Immature natural killer cell (primary cell): ENCODE measurements around the gene ACP6. TPM values are rescaled to one million over a fixed set of nuclear protein-coding genes. Genes with fewer than 3 reads are reported as not detected.
A peak's percentile ranks its signal among the peaks of the same experiment; 100 is the strongest.
"Not testable (repeated sequence)": the region's sequence is repeated elsewhere in the genome, so short reads cannot be mapped to it uniquely, and the experiment has no call there.

Experiments used
- DNase-seq, 3 donors: peaks; one replicate each; pipeline ENCODE4 v3.0.0; 2022; ENCODE audit warnings: mixed read lengths in 1 of 3
- H3K27ac Mint-ChIP-seq, 6 donors: one replicate each; pipeline ENCODE4 v1.8.0; 2020; ENCODE audit warnings: mixed read lengths in 6 of 6, mild to moderate bottlenecking in 5 of 6, inconsistent platforms in 4 of 6, moderate library complexity in 3 of 6
- H3K27me3 Mint-ChIP-seq, 3 donors: one replicate each; pipeline ENCODE4 v1.8.0; 2020 to 2021; ENCODE audit warnings: low read depth in 3 of 3, mild to moderate bottlenecking in 3 of 3, mixed read lengths in 3 of 3, moderate library complexity in 3 of 3, inconsistent platforms in 1 of 3
- H3K36me3 Mint-ChIP-seq, 3 donors: one replicate each; pipeline ENCODE4 v1.8.0; 2020; ENCODE audit warnings: mixed read lengths in 3 of 3, inconsistent platforms in 2 of 3, mild to moderate bottlenecking in 2 of 3
- H3K4me1 Mint-ChIP-seq, 2 donors: one replicate each; pipeline ENCODE4 v1.8.0; 2020; ENCODE audit warnings: inconsistent platforms in 2 of 2, mild to moderate bottlenecking in 2 of 2, mixed read lengths in 2 of 2, moderate library complexity in 1 of 2
- H3K4me3 Mint-ChIP-seq, 5 donors: one replicate each; pipeline ENCODE4 v1.8.0; 2020; ENCODE audit warnings: mild to moderate bottlenecking in 5 of 5, mixed read lengths in 5 of 5, inconsistent platforms in 3 of 5, moderate library complexity in 3 of 5
- H3K9me3 Mint-ChIP-seq, 6 donors: one replicate each; pipeline ENCODE4 v1.8.0; 2020; ENCODE audit warnings: mild to moderate bottlenecking in 6 of 6, mixed read lengths in 6 of 6, inconsistent platforms in 4 of 6, moderate library complexity in 3 of 6
- polyA plus RNA-seq, 3 donors: library from polyadenylated mRNA; unstranded; fragments of 300-500 nt; fragmentation: Illumina TruSeq; gene quantifications; one replicate each; pipeline ENCODE4 v1.2.3, GENCODE V29; 2021

Gene ACP6
- polyA plus RNA-seq, 3 donors from 2014 or later: 2.4 to 7.2 (median 2.8) TPM

- peaks cover 3 to 27% (median 13%) of the 10 kb centered on the region in 3 donors for H3K36me3 Mint-ChIP-seq
- no peak overlapping the region for H3K4me3 Mint-ChIP-seq
- H3K9me3 Mint-ChIP-seq: no peaks in the 10 kb centered on the region
- peaks cover 2 to 3% (median 2%) of the 10 kb centered on the region in 3 donors for H3K27me3 Mint-ChIP-seq
- H3K27ac Mint-ChIP-seq: no peak overlapping the region
- peaks cover 24% of the 10 kb centered on the region in 2 donors for H3K4me1 Mint-ChIP-seq
- DNase-seq: no peak
Measured at GRCh38 chr1:147626291-147626690, 44.0 kb downstream of the ACP6 start.

GRCh38 chr1:147625362-147625995 lies 44.8 kb downstream of the ACP6 start:
- Mint-ChIP-seq H3K27me3 (peaks cover 2 to 3% (median 2%) of the 10 kb centered on the region in 3 donors), H3K4me1 (peaks cover 23 to 24% of the 10 kb centered on the region in 2 donors), H3K36me3 (peaks cover 3 to 31% (median 18%) of the 10 kb centered on the region in 3 donors), H3K27ac (no peak overlapping the region), H3K4me3 (no peak overlapping the region), H3K9me3 (no peaks in the 10 kb centered on the region)
- DNase-seq: no peak

GRCh38 chr1:147624529-147624928 lies 45.8 kb downstream of the ACP6 start:
- Mint-ChIP-seq H3K9me3 (no peaks in the 10 kb centered on the region), H3K27ac (no peak overlapping the region), H3K4me3 (no peak overlapping the region), H3K36me3 (peaks cover 3 to 31% (median 18%) of the 10 kb centered on the region in 3 donors), H3K27me3 (peaks cover 2 to 3% (median 2%) of the 10 kb centered on the region in 3 donors), H3K4me1 (peaks cover 14 to 17% of the 10 kb centered on the region in 2 donors)
- no peak for DNase-seq

GRCh38 chr1:147624011-147624410 lies 46.3 kb downstream of the ACP6 start:
- Mint-ChIP-seq H3K4me1 (peaks cover 8 to 12% of the 10 kb centered on the region in 2 donors), H3K27ac (no peak overlapping the region), H3K4me3 (no peak overlapping the region), H3K36me3 (peaks cover 3 to 31% (median 18%) of the 10 kb centered on the region in 3 donors), H3K27me3 (peaks cover 2 to 3% (median 2%) of the 10 kb centered on the region in 3 donors), H3K9me3 (no peaks in the 10 kb centered on the region)
- no peak for DNase-seq

GRCh38 chr1:147622731-147623130 lies 47.6 kb downstream of the ACP6 start:
- H3K4me3 Mint-ChIP-seq: no peak overlapping the region
- H3K27ac Mint-ChIP-seq: peak overlapping the region in 1 of 6 donors; percentile 25

GRCh38 chr1:147620543-147620942 lies 49.8 kb downstream of the ACP6 start:
- peaks cover 0 to 3% (median 1%) of the 10 kb centered on the region in 3 donors for H3K27me3 Mint-ChIP-seq
- H3K27ac Mint-ChIP-seq: no peak overlapping the region
- H3K4me1 Mint-ChIP-seq: peaks cover 4 to 10% of the 10 kb centered on the region in 2 donors
- H3K4me3 Mint-ChIP-seq: no peak overlapping the region
- H3K9me3 Mint-ChIP-seq: no peaks in the 10 kb centered on the region
- H3K36me3 Mint-ChIP-seq: peaks cover 20 to 51% (median 34%) of the 10 kb centered on the region in 3 donors
- no peak for DNase-seq

More at GRCh38 chr1:147622731-147623130, 47.6 kb downstream of the ACP6 start:
- no peak for DNase-seq
- Mint-ChIP-seq H3K9me3 (no peaks in the 10 kb centered on the region), H3K36me3 (peaks cover 10 to 44% (median 28%) of the 10 kb centered on the region in 3 donors), H3K27me3 (peaks cover 0 to 2% (median 2%) of the 10 kb centered on the region in 3 donors), H3K4me1 (peaks cover 7 to 9% of the 10 kb centered on the region in 2 donors)

GRCh38 chr1:147619741-147620140 lies 50.6 kb downstream of the ACP6 start:
- no peaks in the 10 kb centered on the region for H3K9me3 Mint-ChIP-seq
- H3K27me3 Mint-ChIP-seq: peaks cover 0 to 3% (median 0%) of the 10 kb centered on the region in 3 donors
- H3K27ac Mint-ChIP-seq: no peak overlapping the region
- DNase-seq: no peak
- peaks cover 23 to 48% (median 33%) of the 10 kb centered on the region in 3 donors for H3K36me3 Mint-ChIP-seq
- no peak overlapping the region for H3K4me3 Mint-ChIP-seq
- peaks cover 4 to 10% of the 10 kb centered on the region in 2 donors for H3K4me1 Mint-ChIP-seq

- DNase-seq: no peak
- peaks cover 4 to 10% of the 10 kb centered on the region in 2 donors for H3K4me1 Mint-ChIP-seq
- no peak overlapping the region for H3K27ac Mint-ChIP-seq
- no peak overlapping the region for H3K4me3 Mint-ChIP-seq
- peaks cover 0 to 3% (median 0%) of the 10 kb centered on the region in 3 donors for H3K27me3 Mint-ChIP-seq
- peaks cover 29 to 57% (median 41%) of the 10 kb centered on the region in 3 donors for H3K36me3 Mint-ChIP-seq
- H3K9me3 Mint-ChIP-seq: no peaks in the 10 kb centered on the region
Measured at GRCh38 chr1:147618771-147619170, 51.6 kb downstream of the ACP6 start.

GRCh38 chr1:147618077-147618569 lies 52.2 kb downstream of the ACP6 start:
- Mint-ChIP-seq H3K27me3 (peaks cover 0 to 3% (median 0%) of the 10 kb centered on the region in 3 donors), H3K4me3 (no peak overlapping the region), H3K4me1 (peaks cover 4 to 10% of the 10 kb centered on the region in 2 donors), H3K9me3 (no peaks in the 10 kb centered on the region), H3K27ac (peak overlapping the region in 2 of 6 donors; percentile 7 to 46), H3K36me3 (peaks cover 29 to 53% (median 44%) of the 10 kb centered on the region in 3 donors)
- DNase-seq: no peak

GRCh38 chr1:147614966-147615365 lies 55.4 kb downstream of the ACP6 start:
- not testable (repeated sequence) for H3K27me3 Mint-ChIP-seq, H3K27ac Mint-ChIP-seq, H3K4me3 Mint-ChIP-seq, H3K9me3 Mint-ChIP-seq, DNase-seq
- Mint-ChIP-seq H3K4me1 (peaks cover 4 to 10% of the 10 kb centered on the region in 2 donors), H3K36me3 (peaks cover 40 to 51% (median 46%) of the 10 kb centered on the region in 3 donors)

GRCh38 chr1:147613506-147613905 lies 56.8 kb downstream of the ACP6 start:
- H3K27ac Mint-ChIP-seq: no peak overlapping the region
- peaks cover 0 to 2% (median 2%) of the 10 kb centered on the region in 3 donors for H3K27me3 Mint-ChIP-seq
- peaks cover 4 to 9% of the 10 kb centered on the region in 2 donors for H3K4me1 Mint-ChIP-seq
- peaks cover 36 to 46% (median 42%) of the 10 kb centered on the region in 3 donors for H3K36me3 Mint-ChIP-seq
- H3K4me3 Mint-ChIP-seq: no peak overlapping the region
- no peaks in the 10 kb centered on the region for H3K9me3 Mint-ChIP-seq
- no peak for DNase-seq

GRCh38 chr1:147612366-147612765 lies 58.0 kb downstream of the ACP6 start:
- Mint-ChIP-seq H3K27ac (no peak overlapping the region), H3K4me1 (no peaks in the 10 kb centered on the region), H3K27me3 (peaks cover 0 to 2% (median 2%) of the 10 kb centered on the region in 3 donors), H3K9me3 (no peaks in the 10 kb centered on the region), H3K4me3 (no peak overlapping the region), H3K36me3 (peaks cover 35 to 42% (median 42%) of the 10 kb centered on the region in 3 donors)
- no peak for DNase-seq

- H3K27ac Mint-ChIP-seq: no peak overlapping the region
- H3K4me1 Mint-ChIP-seq: no peaks in the 10 kb centered on the region
- no peak for DNase-seq
- H3K36me3 Mint-ChIP-seq: peaks cover 37 to 48% (median 44%) of the 10 kb centered on the region in 3 donors
- H3K27me3 Mint-ChIP-seq: peaks cover 0 to 2% (median under 1%) of the 10 kb centered on the region in 3 donors
- no peak overlapping the region for H3K4me3 Mint-ChIP-seq
- H3K9me3 Mint-ChIP-seq: no peaks in the 10 kb centered on the region
Measured at GRCh38 chr1:147611586-147611985, 58.7 kb downstream of the ACP6 start.

GRCh38 chr1:147611021-147611426 lies 59.3 kb downstream of the ACP6 start:
- no peak for DNase-seq

More at GRCh38 chr1:147611021-147611426, 59.3 kb downstream of the ACP6 start:
- Mint-ChIP-seq H3K4me1 (no peaks in the 10 kb centered on the region), H3K36me3 (peaks cover 36 to 51% (median 43%) of the 10 kb centered on the region in 3 donors), H3K4me3 (no peak overlapping the region), H3K27ac (no peak overlapping the region), H3K9me3 (no peaks in the 10 kb centered on the region), H3K27me3 (peaks cover 0 to 2% (median 0%) of the 10 kb centered on the region in 3 donors)
